Measurements from ENCODE around the gene CARD10. TPM values are rescaled to one million over a fixed set of nuclear protein-coding genes. Genes with fewer than 3 reads are reported as not detected.
A peak's percentile ranks its signal among the peaks of the same experiment; 100 is the strongest.

Gene CARD10
- total RNA-seq, 1 donor from 2014 or later = 46.7 TPM

- Mint-ChIP-seq H3K9me3 (ENCODE audit: low read depth) (no peaks in the 10 kb centered on the region), H3K27ac (peak overlapping the region; percentile 99), H3K36me3 (ENCODE audit: insufficient read depth) (peaks cover 15% of the 10 kb centered on the region), H3K27me3 (no peaks in the 10 kb centered on the region), H3K4me1 (ENCODE audit: low read depth) (peaks cover 52% of the 10 kb centered on the region), H3K4me3 (ENCODE audit: low read depth) (no peak overlapping the region)
- DNase-seq (ENCODE audit: low spot score, unreplicated experiment) = no peak
- TF ChIP-seq CTCF (IDR thresholded peaks at IDR 0.05; ENCODE audit: unreplicated experiment) = no peak
Observed at GRCh38 chr22:37503183-37503683, 16.0 kb downstream of the CARD10 start.

GRCh38 chr22:37502342-37503182, 16.7 kb downstream of the CARD10 start:
- no peak for DNase-seq (ENCODE audit: low spot score, unreplicated experiment)
- H3K36me3 Mint-ChIP-seq (ENCODE audit: insufficient read depth) = peaks cover 9% of the 10 kb centered on the region
- TF ChIP-seq CTCF (IDR thresholded peaks at IDR 0.05; ENCODE audit: unreplicated experiment) = no peak
- H3K9me3 Mint-ChIP-seq (ENCODE audit: low read depth) = no peaks in the 10 kb centered on the region
- peaks cover 47% of the 10 kb centered on the region for H3K4me1 Mint-ChIP-seq (ENCODE audit: low read depth)
- no peaks in the 10 kb centered on the region for H3K27me3 Mint-ChIP-seq
- H3K27ac Mint-ChIP-seq = peak overlapping the region; percentile 99
- no peak overlapping the region for H3K4me3 Mint-ChIP-seq (ENCODE audit: low read depth)

- H3K4me1 Mint-ChIP-seq (ENCODE audit: low read depth) = peaks cover 47% of the 10 kb centered on the region
- DNase-seq (ENCODE audit: low spot score, unreplicated experiment) = peak; percentile 73
- H3K36me3 Mint-ChIP-seq (ENCODE audit: insufficient read depth) = peaks cover 12% of the 10 kb centered on the region
- no peaks in the 10 kb centered on the region for H3K27me3 Mint-ChIP-seq
- H3K4me3 Mint-ChIP-seq (ENCODE audit: low read depth) = peak overlapping the region; percentile 60
- peak overlapping the region; percentile 99 for H3K27ac Mint-ChIP-seq
- no peak for TF ChIP-seq CTCF (IDR thresholded peaks at IDR 0.05; ENCODE audit: unreplicated experiment)
- H3K9me3 Mint-ChIP-seq (ENCODE audit: low read depth) = no peaks in the 10 kb centered on the region
Observed at GRCh38 chr22:37501610-37502341, 17.4 kb downstream of the CARD10 start.

GRCh38 chr22:37500745-37501609, 18.2 kb downstream of the CARD10 start:
- Mint-ChIP-seq H3K4me1 (ENCODE audit: low read depth) (peaks cover 47% of the 10 kb centered on the region), H3K27me3 (no peaks in the 10 kb centered on the region), H3K36me3 (ENCODE audit: insufficient read depth) (peaks cover 14% of the 10 kb centered on the region), H3K9me3 (ENCODE audit: low read depth) (no peaks in the 10 kb centered on the region), H3K27ac (peak overlapping the region; percentile 99), H3K4me3 (ENCODE audit: low read depth) (peak overlapping the region; percentile 60)
- no peak for TF ChIP-seq CTCF (IDR thresholded peaks at IDR 0.05; ENCODE audit: unreplicated experiment)
- no peak for DNase-seq (ENCODE audit: low spot score, unreplicated experiment)

Measured in progenitor cell of endocrine pancreas (in vitro differentiated cells).